GM18520 (cell line): Measurements from ENCODE around the gene IQGAP2.
"Not testable (repeated sequence)": the region's sequence is repeated elsewhere in the genome, so short reads cannot be mapped to it uniquely, and the experiment has no call there.

ENCODE experiments used
- ATAC-seq: cut with Tn5 transposase; IDR thresholded peaks from one replicate; pipeline ENCODE4 v1.9.1; 2021; ENCODE audit not compliant: unreplicated experiment

IQGAP2 gene

DNA sequence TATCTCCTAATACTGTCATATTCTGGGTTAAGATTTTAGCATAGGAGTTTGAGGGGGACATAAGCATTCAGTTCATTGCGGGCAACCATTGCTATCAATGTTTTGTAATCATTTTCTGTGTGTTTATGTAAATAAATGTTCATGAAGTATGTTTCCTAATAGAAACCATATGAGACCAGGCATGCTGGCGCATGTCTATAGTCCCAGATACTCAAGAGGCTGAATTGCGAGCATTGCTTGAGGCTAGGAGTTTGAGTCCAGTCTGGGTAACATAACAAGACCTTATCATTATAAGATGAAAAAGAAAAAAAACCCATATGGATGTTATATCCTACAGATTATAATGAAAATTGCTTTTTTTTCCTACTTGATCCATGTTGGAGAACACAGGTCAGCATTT is 129.0 kb downstream of the IQGAP2 start:
- ATAC-seq: no peak

DNA sequence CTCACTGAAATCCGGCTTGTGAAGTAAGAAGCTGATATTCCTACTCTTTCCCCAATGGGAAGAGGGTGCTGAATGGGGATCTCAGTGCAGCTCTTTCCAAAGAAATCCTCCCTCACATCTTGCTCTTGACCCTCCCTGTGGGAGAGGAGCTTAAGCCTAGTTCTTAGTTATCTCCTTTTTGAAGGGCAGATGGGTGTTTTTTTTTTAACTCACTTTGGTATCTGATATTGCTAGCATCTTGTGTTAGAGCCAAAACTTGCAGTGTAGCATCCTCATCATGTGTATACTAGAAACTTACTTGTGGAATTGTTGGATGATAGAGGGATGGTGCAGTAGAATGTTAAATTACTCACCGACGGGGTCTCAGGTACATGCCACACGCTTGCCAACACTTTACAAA is 129.9 kb downstream of the IQGAP2 start:
- ATAC-seq: no peak

DNA sequence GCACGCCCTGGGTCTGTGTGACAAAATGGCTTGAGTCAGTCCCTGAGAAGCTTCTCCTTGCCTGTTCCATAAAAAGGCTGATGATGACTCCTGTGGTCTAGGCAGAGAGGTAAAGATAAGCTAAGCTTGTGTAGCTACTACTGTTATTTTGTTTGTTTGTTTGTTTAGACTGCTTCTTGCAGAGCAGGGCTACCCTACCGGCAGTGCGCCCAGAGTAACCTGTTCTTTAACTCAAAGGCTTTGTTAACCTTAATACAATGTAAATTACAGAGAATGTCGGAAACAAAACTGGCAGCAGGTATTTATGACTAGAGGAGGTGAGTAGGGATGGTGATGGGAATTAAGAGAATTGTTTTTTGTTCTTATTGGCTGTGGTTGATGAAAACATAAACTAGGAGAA is 132.5 kb downstream of the IQGAP2 start:
- ATAC-seq: no peak

DNA sequence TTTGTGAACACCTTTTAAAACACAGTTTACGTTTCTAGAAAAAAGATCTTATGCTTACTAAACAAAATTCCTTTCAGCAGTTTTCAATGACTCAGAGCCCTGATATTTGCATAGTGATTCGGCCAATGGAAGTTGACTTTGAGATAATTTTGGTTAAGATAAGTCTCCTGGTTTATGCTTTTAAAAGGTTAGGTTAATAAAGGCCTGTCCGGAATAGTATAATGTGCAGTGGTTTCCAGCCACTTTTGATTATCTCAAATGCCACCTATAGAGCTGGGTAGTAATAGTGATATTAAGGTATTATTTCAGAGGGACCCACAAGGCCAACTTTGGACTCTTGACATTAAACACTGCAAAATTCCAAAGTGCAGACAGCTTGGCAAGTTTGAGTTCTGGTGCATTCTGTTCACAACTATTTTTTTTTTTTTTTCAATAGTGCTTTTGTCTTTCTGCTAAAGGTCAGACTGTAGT is 134.0 kb downstream of the IQGAP2 start:
- no peak for ATAC-seq

DNA sequence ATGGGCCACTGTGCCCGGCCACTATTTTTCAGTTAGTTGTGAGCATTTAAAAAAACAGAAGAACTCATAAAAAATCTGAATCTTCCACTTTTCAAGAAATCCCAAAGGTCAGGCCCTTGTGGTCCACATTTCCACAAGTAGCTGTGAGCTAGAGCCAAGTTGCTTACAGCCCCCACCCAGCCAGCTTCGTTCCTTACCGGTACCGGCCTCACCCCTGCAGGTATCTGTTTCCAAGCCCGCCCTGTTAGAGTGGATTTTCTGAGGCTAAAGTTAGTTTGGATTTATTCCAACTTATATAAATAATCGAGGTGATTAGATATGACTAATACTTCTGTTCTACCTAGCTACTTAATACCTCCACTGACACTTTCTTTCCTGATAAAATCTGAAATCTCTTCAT is 139.2 kb downstream of the IQGAP2 start:
- no peak for ATAC-seq

DNA sequence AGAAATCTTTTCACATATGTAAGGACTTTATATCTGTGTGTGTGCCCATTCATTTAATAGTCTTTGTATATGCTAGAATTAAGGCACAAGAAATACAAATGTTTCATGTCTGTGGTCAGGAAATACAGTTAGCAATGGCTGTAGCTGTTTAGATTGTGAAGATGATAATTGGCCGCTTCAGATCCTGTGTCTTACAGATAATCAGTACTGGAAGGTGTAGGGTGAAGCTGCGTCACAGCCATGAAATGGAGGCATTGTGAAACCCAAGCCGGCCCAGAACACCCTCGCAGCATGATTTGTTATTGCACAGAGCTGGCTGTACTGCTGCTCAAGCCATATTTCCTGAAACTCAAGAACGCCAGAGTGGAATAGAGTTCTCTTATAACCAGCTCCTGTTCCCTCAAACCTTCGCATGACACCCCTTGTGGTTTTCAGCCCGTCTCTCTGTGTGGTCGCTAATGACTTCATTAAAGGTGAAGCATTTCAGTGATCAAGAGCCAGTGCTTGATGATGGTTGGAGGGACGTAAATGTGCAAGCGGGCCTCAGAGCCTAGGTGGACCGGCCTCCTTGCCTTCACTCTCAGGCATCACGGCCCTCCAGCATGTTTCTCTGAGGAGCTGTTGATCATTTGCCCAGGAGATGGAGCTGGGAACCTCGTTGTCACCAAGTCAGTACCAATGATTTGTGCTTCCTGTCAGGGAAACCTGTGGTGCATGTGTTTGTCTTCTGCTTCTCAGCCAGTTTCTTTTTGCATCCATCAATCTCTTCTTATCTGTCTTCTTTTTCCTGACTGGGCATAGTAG is 140.0 kb downstream of the IQGAP2 start:
- no peak for ATAC-seq

DNA sequence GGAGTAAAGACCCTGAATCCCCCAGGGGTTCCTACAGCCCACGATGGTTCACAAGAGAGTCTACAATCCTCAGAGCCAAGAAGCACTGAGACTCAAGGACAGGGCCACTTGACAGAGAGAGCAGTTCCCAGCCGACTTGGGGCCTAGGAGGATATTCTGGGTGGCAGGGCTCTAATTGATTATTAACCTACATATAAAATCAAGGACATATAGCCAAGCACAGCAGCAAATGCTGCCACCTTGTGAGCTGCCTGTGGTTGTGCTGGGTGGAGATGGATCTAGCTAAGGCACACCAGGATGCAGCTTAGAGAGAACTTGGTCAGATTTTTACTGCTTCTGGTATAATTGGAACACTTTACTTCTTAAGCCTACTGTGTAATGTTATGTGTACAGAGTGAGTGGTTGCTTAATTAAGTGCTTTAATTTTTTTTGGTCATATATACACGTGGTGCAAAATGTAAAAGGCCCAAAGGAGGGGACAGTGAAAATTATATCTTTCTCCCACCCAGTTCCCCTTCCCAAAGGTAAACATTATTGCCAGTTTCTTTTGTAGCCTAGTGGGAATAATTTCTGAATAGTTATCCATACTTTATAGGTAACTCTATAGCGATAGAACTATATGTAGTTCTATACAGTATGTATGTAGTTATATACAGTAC is 141.3 kb downstream of the IQGAP2 start:
- ATAC-seq: no peak

DNA sequence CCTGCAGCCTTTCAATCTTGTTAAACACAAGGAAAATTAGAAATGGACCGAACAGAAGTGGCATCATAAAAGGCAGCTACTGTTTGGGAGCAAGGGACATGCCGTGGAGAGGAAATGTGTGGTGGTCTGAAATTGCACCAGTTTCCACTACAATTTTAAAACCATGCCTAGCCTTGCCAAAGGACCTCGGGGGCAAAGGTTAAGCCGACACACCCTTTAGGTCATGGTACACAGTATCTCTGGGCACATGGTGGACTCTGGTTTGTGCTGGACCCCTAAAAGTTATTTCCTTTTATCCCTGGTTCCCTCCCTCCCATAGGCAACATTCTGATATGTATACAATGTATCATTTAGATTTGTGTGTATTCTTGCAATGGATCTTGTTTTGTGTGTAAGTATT is 142.1 kb downstream of the IQGAP2 start:
- ATAC-seq: no peak

DNA sequence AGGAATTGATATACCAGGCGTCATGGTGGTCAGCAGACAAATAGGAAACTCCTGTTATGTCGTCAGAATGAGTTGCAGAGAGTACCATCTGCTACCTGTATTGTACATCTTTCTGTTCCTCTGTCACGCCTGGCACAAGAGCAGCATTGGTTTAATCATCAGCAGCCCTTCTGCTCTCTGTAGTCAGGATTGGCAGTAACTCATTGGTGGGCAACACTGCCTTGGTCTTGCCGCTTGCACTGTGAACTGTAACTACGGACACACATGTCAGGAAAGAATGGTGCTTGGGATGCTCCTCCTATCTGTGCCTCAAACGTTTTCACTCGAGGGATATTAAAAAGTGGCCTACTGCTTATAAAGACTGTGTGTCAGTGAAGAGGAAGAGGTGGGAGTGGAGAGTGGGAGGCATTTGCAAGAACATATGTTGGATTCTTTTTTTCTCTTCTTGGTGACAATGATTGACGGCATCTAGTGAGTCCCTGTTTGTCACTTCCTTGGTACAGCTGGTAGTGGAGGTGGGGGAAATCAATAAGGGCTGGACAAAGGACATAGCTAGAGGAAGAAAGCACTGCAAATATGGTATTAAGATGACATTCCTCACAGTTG is 143.5 kb downstream of the IQGAP2 start:
- no peak for ATAC-seq

DNA sequence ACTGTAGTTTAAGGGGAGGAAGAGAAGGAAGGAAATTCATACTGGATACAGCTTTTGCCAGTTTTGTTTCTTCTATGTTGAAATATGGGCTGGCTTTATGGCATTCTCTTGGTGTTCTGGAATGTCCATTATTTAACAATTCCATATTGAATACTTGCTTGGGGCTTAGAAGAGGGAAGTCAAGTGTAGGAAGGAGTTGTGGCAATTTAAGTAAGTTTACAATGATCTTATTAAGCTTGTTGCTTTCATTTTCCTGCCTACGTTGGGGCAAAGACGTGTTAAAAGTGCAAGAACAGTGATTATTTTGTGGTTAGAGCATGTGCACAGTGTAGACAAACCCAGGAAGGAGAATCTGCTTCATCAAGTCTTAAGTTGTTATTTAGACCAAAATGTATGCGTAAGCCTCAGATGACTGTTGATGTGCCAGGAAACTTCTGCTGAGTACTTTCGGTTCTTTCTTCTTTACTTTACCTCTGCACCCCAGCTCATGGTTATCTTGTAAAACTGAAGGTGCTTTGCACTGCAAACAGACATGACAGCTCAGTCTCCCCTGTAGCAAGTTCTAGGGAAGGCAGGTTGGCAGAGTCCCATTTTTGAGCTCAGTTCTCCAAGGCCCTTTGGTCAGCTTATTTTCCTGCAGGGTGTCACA is 144.3 kb downstream of the IQGAP2 start:
- peak; percentile 82 for ATAC-seq

DNA sequence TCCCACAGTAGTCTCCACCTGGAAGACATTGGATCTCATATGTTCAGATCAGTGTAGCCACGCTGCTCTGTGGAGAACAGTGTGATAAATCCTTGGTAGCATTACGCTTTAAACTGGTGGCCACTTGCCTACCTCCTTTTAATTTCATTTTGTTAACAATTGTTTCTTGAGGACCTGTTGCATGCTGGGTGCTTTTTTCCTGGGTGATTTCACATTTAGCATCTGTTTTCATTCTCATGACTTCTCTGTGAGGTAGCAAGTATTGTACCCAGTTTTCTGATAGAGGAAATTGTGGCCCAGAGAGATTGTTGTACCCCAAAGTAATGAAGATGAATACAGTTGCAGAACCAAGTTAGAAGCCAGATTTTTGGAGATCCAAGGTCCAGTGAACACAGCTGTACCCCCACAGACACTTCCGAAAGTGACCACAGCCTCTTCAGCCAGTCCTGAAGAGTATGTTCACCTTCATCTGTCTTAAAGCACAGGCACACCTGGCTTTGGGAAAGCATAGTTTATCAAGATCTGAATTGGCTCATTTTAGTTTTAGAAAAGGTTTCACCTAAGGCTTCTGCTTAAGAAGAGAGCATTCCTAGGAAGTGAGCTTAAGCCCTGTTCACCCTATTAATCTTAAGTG is 144.9 kb downstream of the IQGAP2 start:
- no peak for ATAC-seq

DNA sequence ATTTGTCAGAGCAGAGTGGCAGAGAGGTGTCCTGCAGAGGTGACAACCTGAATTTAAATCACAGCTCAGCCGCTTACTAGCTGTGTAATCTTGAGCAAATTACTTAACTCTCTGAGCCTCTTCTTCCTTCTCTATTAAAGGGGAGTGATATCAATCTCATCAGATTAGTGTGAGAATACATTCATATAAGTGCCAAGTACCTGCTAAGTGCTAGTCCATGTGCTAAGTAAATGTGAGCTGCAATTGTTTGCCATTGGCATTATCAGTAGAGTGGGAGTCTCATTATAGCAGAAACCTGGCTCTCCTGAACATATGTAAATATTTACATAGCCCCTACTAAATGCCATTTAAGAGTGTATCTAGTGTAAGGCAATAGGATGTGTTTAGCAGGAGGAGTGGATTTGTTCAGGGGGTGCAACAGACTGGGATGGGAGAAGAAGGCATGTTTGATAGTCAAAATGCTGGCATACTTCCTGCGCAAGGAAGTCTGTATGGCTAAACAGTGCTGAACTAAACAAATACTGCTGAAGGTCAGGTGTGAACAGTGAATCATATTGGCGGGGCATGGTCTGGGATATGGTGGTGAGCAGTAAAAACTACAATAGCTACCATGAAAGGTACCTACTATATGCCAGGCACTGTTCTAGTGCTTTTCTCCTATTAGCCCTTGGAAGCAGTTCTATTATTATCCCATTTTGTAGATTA is 145.6 kb downstream of the IQGAP2 start:
- no peak for ATAC-seq

DNA sequence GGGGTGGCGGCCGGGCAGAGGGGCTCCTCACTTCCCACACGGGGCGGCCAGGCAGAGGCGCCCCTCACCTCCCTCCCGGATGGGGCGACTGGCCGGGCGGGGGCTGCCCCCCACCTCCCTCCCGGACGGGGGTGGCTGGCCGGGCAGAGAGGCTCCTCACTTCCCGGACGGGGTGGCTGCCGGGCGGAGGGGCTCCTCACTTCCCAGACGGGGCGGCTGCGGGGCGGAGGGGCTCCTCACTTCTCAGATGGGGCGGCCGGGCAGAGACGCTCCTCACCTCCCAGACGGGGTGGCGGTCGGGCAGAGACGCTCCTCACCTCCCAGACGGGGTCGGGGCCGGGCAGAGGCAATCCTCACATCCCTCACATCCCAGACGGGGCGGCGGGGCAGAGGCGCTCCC is 147.8 kb downstream of the IQGAP2 start:
- ATAC-seq: not testable (repeated sequence)

DNA sequence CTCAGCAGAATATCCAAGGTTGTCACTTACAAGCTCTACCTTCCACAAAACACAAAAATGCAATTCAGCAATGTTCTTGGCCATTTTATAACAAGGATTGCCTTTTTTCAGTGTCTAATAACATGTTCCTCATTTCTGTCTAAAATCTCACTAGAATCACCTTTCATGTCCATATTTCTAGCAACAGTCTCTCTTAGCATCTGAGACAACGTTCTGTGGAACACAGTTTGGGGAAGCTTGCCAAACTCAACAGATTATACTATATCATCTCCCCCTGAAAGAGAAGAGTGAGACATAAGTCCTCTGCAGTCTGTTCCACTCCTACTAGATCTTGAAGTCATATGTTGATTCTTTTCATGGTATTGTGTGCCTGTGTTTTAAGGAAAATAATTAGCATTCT is 149.5 kb downstream of the IQGAP2 start:
- no peak for ATAC-seq

DNA sequence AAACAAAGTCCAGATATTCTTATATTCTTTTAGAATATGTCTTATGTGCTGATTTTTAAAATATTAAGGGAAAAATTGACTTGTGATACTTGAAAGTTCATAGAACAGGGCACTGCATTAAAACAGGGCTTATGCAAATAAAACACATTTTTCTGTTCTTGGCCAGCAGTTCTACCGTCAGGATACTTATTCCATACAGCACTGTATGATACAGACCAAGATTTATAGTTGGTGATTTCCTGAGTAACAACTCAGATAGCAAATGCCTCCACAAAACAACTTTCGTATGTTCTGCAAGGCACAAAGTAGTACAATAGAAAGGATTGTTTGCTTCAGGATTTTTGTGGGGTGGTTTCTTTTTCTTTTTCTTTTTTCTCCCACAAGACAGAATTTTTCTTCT is 150.2 kb downstream of the IQGAP2 start:
- ATAC-seq: no peak

DNA sequence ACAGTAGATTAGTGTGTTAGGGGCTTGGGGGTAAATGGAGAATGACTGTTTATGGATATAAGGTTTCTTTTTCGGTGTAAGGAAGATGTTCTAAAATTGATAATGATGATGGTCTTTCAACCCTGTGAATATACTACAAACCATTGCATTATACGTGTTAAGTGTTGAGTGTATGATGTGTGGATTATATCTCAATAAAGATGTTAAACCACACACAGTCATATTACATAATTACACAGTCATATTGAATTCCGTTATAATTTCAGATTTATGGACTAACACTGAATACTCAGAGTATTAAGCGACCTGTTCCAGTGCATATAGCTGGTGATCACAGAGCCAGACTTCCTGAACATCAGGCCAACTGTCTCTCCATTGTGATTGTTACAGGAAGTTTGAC is 152.0 kb downstream of the IQGAP2 start:
- ATAC-seq: no peak

DNA sequence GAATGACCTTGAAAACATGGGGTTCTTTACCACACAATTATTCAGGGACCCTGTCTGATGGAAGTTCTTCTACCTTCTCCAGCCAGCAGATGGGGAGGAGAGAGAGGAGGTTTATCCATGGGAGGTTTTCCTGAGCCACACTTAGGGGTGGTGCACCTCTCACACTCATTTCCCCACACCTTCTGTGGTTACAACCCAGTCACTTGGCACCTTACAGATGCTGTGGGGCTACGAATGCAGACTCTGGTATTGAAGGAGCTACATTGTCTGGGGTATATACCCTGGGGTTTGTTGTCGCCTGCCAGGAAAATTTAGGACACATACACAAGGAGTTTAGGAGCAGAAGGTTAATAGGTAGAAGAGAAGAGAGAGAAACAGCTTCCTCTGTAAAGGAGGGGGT is 152.6 kb downstream of the IQGAP2 start:
- no peak for ATAC-seq

DNA sequence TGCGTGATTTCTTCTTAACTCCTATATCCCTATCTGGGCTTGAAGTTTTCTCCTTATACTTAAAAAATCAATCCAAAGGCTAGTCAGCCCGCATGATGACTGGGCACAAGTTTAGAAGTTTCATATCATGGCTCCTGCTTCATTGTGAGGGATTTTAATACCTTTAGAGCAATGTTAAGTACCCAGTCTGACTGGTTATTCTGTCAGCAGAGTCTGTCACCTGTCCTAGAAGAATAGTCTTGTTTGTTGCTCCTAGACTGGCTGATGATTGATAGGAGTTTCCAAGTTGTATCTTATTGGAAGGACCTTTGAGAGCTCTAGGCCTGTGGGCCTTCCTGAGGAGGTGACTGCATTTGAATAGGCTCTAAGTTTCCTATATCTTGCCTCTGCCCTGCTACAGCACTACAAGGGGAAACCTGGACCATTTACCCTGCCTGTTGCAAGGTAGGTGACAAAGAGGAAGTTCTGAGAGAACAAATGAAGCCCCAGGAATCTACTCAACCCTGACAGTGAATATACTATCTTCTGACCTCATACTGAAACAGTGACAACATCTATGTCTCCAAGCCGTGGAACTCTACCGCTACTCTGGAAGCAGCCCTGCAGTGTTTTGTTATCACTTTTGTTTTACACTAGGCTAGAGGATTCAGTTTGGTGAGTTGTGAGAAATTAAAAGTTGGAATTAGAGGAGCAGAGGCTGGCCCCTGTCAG is 153.6 kb downstream of the IQGAP2 start:
- ATAC-seq: peak; percentile 87

DNA sequence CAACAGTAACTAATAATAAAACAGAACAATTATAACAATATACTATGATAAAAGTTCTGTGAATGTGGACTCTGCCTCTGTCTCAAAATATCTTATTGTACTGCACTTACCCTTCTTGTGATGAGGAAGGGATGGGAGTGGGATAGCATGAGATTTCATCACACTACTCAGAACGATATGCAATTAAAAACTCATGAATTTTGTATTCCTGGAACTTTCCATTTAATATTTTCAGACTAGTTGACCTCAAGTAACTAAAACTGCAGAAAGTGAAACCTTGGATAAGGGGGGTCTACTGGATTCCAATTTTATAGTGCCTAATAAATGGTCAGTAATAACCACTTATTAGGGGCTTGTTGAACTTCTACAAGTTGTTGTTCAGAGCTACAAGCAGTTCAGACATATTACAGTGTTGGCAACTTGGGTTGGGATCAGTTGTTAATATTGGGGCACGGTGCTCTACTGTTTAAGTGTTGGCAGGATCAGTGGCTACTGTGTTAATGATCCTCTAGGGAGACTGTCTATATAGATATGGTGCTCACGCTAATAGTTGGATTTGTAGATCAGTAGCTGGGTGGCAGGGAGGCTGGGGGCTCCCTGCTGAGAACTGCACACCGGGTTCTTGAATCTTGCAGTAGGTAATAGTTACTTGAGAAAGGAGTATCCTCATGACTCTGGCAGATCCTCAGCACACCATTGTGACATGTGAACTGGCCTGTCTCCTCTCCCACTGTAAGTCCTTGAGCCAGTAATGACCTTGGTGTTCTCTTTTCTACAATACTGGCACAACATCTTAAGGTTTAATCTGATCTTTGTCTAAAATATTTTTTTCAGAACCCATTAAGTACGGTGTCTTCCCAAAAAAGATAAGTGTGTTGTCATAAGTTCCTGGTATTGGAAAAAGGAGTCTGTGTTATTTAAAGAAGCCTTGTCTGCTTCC is 158.1 kb downstream of the IQGAP2 start:
- ATAC-seq: no peak
